Stimulated activated CD4-positive, alpha-beta T cell treated with anti-CD3 and anti-CD28 coated beads, Interleukin-4, amount 100 ng/mL, for 24 hours (primary cell): ENCODE results near the gene WDFY2.

ENCODE experiments used
- DNase-seq: peaks from one replicate; pipeline ENCODE4 v3.0.0-alpha.2; 2020

Gene WDFY2

GRCh38 chr13:51804295-51805172 is 220.3 kb downstream of the WDFY2 start:
- peak; percentile 56 for DNase-seq

DNA sequence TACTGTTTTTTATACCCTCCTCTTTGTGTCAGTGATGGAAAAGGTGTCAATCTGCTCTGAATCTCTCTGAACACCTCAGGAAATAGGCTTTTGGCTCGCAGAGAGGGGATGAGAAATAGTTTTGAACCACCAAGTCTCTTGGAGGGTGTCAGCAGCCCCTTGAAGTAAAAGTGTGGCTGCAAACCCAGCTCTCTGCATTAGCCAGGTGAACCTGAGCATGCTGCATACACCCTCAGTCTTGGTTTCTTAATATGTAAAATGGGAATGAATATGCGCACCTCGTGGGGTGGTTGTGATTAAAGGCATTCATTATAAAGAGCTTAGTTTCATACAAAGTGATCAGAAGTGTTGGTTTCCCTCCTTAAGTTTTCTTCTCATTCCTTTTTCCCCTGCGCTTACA is 221.1 kb downstream of the WDFY2 start:
- no peak for DNase-seq

DNA sequence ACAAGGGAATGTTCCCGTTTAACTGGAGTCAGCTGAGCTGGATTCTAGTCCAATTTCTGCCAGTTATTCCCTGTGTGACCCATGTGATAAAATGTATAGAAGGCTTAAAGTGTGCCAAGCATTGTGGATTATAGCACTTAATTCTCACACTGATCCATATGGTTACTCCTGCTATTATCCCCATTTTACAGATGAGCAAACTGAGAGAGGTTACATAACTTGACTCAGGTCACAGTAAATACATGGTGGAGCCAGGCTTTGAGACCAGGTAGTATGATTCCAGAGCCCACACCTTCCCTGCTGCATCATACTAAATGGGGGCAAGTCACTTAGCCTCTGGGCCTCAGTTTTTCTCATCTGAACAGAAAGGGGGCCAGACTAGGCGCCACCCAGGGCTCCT is 221.7 kb downstream of the WDFY2 start:
- no peak for DNase-seq

DNA sequence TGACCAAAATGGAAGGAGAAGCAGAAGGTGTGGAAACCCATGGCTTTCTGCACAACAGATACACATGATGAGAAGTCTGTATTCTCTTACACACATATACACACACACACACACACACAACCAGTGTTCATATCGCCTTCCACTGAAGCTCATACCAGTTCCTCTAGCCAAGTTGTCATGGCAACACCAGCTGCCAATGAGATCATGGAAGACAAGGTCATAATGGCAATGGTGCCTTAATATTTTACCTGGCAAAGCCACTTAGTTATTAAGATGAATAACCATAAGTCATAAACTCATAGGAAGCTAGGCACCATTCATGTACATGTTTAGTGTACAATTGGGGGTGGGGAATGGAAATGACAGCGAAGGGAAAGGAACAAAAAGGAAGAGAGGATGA is 222.3 kb downstream of the WDFY2 start:
- no peak for DNase-seq

- DNase-seq = no peak
Observed at GRCh38 chr13:51807041-51807440, 222.8 kb downstream of the WDFY2 start.

DNA sequence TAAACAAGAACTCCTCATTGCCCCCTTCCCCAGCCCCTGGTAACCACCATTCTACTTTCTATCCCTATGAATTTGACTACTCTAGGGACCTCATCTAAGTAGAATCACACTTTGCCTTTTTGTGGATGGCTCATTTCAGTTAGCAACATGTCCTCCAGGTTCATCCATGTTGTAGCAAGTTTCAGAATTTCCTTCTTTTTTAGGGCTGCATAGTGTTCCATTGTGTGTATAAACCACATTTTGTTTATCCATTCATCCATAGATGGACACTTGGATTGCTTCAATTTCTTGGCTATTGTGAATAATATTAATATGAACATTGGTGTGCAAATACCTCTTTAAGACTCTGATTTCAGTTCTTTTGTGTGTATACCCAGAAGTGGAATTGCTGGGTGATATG is 224.5 kb downstream of the WDFY2 start:
- DNase-seq = no peak

DNA sequence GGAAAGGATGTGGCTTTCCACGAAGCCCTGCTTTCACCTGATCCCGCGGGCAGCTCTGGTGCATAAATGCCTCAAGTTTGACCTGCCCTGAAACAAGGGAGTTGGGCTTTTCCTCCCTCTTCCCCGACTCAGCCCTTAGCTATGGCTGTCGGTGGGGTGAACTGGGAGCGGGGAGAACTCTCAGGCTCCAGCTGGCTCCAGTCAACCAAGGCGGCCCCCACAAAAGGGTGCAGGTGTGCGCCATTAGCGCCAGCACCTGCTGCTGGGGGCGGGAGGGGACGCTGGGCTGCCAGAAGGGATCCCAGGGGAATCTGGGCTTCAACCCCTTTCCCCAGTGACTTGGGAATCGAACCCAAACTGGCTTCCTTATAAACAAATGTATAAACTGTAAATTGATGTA is 226.8 kb downstream of the WDFY2 start:
- no peak for DNase-seq

- DNase-seq = no peak
Observed at GRCh38 chr13:51811920-51812451, 227.7 kb downstream of the WDFY2 start.

- no peak for DNase-seq
Observed at GRCh38 chr13:51814071-51814470, 229.8 kb downstream of the WDFY2 start.

DNA sequence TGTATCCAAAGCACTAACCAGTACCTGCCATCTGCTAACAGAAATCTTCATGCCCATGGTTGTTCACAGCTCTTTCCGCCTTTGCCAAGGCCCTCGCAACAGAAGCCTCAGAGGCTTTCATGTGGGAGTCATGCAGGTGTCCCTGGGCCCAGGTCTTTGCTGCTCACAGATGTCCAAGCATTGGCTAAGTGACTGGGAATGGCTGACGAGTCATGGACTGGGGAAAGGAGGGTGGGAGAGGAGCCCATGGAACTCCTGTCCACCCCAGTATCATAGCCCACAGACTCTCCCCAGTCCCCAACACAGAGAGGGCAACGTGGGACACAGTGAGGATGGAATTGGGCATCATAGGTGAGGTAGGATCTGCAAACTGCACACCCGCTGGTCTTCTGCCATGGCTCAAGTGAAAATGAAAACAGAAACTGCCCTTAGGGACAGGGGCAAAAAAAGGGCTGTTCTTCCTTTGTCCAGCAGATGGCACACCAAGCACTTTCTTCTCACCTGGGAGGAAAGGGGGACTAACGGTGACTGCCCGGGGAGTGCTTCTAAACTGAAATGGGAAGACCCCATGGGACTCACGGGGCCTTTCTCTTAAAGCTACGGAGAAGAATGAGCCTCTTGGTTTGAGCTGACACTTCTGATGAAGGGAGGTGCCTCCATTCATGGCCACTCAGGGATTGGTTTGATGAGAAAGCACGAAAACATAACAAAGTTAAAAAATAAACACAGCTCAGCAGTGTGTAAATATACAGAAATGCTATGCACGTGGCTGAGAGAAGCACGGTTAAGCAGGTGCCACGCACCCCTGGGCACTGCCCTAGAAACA is 230.8 kb downstream of the WDFY2 start:
- peak; percentile 76 for DNase-seq

GRCh38 chr13:51815848-51816247 is 231.6 kb downstream of the WDFY2 start:
- no peak for DNase-seq

DNA sequence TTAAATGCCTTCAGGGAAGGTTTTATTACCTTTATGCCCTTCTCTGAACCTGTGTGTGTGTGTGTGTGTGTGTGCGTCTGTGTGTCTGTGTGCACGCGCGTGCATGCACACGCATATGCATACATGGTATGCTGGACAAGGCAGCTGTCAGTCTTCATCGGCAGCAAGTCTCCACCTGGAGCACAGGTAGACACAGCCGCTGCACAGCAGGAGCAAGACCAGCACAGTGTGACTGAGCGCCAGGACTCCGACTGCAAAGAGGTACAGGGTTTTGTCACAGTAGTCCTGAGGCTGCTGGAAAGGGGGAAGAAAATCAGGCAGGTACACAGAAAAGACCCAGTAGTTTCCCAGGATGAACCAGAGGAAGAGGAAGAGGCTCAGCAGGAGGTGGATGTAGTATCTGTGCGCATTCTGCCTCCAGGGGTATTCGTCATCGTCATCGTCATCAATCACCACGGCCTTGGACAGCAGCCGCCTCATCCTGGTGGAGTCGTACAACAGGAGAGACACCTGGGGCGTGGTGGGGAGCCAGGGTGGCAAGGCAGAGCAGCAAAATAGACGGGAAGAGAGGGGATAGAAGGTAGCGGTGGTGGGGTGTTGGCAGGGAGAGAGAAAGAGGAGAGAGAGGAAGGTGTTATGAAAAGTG is 232.5 kb downstream of the WDFY2 start:
- no peak for DNase-seq
